Activated naive CD4-positive, alpha-beta T cell treated with anti-CD3 and anti-CD28 coated beads, Interleukin-2, amount 50 U/mL, for 16 hours (primary cell): ENCODE measurements around the gene SKIDA1.

ENCODE experiments used
- DNase-seq: peaks from one replicate; pipeline ENCODE4 v3.0.0-alpha.2; 2020

The SKIDA1 gene

DNA sequence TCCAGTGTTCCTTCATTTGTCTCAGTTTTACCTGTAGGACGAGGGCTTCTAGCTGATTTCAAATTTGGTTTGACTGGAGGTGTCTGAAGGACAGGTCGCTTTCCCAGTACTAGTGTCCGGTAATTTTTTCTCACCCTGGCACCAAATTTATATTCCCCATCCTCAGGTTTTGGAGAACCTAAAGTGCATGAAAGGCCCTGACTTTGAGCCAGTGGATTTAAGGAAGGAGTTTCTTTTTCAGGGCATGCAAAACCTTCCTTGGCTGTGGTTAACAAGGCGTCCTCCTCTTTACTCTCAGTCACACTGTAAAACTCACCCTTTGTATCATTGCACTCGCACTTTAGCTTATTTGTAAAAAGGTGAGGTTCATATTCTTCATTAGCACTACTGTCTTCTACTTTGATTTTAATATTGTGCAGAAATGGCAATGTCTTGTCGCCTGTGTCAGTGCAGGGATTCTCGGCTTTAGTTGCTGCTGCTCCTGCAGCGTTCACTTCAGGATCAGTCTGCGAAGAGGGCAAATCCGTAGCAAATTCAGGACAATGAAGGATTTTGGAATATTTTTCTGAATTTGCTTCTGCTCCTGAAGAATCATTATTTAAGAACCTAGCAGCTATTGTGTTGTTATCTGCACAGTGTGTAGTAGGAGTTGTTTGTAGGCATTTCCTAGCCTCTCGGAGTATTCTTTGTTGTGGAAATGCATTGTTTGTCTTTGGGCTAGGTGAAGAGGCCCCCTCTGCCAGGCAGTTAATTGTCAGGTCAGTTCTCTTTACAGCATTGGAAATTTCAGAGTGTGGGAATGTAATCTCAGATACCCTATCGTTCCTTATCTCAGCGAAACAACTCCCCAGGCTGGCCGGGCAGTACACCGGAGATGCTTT, 9.9 kb downstream of the SKIDA1 start:
- no peak for DNase-seq

DNA sequence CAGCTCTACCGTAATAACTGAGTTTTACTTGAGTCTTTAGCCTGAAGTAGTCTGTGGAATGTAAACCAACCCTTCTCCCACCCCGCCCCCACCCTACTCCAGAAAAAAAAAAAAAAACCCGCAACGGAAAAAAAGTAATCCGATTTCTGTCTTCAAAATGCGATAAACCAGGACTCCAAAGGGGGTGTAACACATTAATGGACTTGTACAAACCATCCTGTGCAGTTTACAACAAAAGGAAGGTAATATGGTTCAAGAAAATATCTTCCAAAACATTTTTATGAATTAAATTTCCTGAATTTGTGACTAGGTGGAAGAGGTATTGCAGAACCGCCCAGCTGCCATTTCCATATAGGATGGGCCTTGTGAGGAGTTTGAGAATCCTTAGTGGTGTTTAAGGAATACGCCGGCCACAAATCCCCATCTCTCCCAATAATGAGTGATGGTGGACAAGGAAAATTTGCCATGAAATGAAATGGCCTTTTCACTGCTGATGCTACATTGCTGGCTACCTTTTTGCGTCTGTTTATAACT, 10.6 kb downstream of the SKIDA1 start:
- no peak for DNase-seq

GRCh38 chr10:21514129-21514817, 11.2 kb downstream of the SKIDA1 start:
- no peak for DNase-seq

- no peak for DNase-seq
These were observed 12.1 kb downstream of the SKIDA1 start for GRCh38 chr10:21513405-21513788.

GRCh38 chr10:21512573-21513404, 12.7 kb downstream of the SKIDA1 start:
- DNase-seq = no peak

- DNase-seq = no peak
These were observed 13.4 kb downstream of the SKIDA1 start for GRCh38 chr10:21511946-21512572.

- no peak for DNase-seq
These were observed 14.3 kb downstream of the SKIDA1 start for GRCh38 chr10:21511095-21511570.

DNA sequence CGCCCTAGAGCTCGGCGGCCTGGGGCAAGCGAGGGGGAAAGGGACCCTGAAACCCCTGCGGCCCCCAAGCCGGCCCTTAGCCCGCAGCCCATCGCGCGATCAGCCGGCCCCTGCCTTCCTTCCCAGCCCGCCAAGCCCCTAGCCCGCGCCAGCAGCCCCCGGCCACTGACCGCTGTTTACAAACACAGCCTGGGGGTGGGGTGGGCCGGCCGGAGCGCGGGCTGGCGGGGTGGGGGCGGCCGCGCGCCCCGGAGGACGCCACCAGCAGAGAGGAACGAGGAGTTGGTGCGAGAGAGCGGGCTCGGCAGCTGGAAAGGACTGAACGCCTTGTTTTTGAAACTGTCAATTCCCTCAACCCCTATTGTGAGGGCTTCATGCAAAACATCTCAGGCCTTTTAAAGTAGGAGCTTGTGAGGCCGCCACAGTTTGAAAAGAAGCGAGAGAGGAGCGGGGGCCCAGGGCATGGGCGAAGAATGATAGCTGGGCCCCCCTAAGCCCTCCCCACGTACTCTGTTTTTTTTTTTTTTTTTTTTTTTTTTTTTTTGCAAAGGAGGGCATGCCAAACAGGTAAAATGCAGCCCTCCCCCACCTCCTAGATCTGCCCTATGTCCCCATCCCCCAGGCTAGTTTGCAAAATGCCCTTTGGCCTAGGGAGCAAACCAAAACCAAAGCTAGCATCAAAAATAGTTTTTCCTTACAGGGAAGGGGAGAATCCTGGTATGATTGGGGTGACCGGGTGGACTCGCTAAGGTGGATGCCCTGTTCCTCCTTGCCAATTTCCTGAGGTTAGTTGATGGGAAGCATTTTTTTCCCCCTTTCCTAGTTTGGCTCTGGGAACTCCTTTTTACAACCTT, 15.0 kb downstream of the SKIDA1 start:
- DNase-seq = no peak

GRCh38 chr10:21509341-21510240, 15.9 kb downstream of the SKIDA1 start:
- no peak for DNase-seq

GRCh38 chr10:21508706-21509331, 16.7 kb downstream of the SKIDA1 start:
- no peak for DNase-seq

GRCh38 chr10:21507150-21507549, 18.3 kb downstream of the SKIDA1 start:
- DNase-seq = no peak

GRCh38 chr10:21506351-21506750, 19.1 kb downstream of the SKIDA1 start:
- DNase-seq = no peak

DNA sequence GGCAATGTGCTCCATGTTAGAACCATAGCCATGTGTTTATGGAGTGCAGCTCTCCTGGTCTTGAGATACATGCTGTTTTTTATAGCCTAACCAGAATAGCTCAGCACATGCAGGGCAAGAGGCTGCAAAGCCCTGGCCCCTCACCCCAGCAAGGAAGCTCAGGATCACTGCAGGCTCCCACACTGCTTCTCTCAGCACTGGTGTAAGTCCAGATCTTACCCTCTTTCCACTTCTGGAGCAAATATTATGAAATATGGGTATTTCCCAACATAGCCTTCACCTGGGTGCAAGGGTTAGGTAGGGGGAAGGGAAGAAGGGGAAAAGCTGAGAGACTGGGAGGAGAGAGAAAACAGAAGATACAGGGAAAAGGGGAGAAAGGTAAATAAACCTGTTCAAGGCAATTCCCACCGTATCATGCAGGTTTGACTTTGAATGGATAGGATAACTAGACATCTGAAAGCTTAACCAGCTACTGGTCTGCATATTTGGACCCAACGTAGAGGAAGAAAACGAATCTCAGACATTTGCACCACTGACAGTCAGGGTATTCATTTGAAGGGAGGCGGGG, 19.7 kb downstream of the SKIDA1 start:
- no peak for DNase-seq

GRCh38 chr10:21503542-21503941, 21.9 kb downstream of the SKIDA1 start:
- no peak for DNase-seq

DNA sequence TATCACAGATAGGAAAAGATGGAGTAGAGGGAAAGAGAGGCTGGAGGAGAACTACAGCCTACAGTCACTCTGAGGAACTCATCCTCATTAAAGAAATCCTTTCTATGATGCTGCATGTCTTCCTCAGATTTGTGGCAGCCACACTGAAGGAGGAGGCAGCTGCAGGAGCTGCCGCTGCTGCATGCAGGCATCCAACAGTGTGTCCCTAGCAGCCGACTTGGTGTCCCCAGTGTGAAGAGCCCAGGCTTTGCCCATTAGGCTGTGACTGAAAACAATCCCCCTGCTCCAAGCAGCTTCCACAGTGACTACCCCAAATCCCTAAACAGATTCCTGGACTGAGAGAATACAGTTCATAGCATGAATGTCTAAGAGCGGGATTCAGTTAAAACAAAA, 23.1 kb downstream of the SKIDA1 start:
- no peak for DNase-seq

GRCh38 chr10:21501731-21502347, 23.6 kb downstream of the SKIDA1 start:
- DNase-seq = no peak

DNA sequence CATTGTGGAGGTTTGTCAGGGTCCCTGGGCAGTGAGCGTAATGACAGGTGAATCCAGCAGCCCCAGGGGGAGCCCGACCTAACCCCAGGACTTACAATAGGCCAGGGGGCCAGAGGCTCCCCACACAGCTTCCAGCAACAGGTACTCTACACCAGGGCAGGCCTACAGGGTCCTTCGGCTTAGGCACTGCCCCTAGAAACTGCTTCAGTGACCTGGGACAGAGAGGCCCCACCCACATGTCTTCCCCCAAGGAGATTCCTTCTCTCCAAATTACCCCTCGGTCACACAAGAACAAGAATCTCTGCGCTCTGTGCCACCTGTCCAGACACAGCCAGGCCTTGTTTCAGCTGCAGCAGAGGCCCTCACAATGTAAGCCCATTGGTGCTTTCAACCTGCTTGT, 24.4 kb downstream of the SKIDA1 start:
- DNase-seq = no peak

GRCh38 chr10:21500578-21500910, 24.9 kb downstream of the SKIDA1 start:
- DNase-seq = no peak
